Stimulated activated CD4-positive, alpha-beta T cell treated with anti-CD3 and anti-CD28 coated beads, TNF-alpha, amount 100 ng/mL, for 24 hours (primary cell): Measurements from ENCODE around the gene ADGRF3.
"Not testable (repeated sequence)": the region's sequence is repeated elsewhere in the genome, so short reads cannot be mapped to it uniquely, and the experiment has no call there.

ENCODE experiments used
- DNase-seq, 3 experiments: peaks; one replicate each; pipeline ENCODE4 v3.0.0-alpha.2; 2020; ENCODE audit warnings: low read depth in 3 of 3

Gene ADGRF3

GRCh38 chr2:26276484-26277227, 69.9 kb downstream of the ADGRF3 start:
- DNase-seq: no peak

GRCh38 chr2:26274058-26274613, 72.5 kb downstream of the ADGRF3 start:
- DNase-seq: no peak

- no peak for DNase-seq
Measured at GRCh38 chr2:26273501-26273900, 73.1 kb downstream of the ADGRF3 start.

GRCh38 chr2:26270373-26270772, 76.2 kb downstream of the ADGRF3 start:
- no peak for DNase-seq

- no peak for DNase-seq
Measured at GRCh38 chr2:26269571-26270158, 76.9 kb downstream of the ADGRF3 start.

GRCh38 chr2:26268670-26269385, 77.8 kb downstream of the ADGRF3 start:
- DNase-seq: not testable (repeated sequence)

GRCh38 chr2:26268213-26268612, 78.4 kb downstream of the ADGRF3 start:
- no peak for DNase-seq

GRCh38 chr2:26258836-26259235, 87.8 kb downstream of the ADGRF3 start:
- DNase-seq: not testable (repeated sequence)
